AG09319 (cell line): ENCODE data around the gene CMIP.

Source experiments
- DNase-seq: peaks from one replicate; pipeline ENCODE4 v3.0.0-alpha.2; 2010; ENCODE audit warnings: low read depth; ENCODE audit errors: extremely low read depth
- TF ChIP-seq, protein P1 (sequence below): IDR thresholded peaks from 2 replicates; pipeline ENCODE4 v1.5.1; 2011; ENCODE audit warnings: low read depth, mild to moderate bottlenecking, inconsistent platforms, low read length, moderate library complexity

Gene CMIP

DNA sequence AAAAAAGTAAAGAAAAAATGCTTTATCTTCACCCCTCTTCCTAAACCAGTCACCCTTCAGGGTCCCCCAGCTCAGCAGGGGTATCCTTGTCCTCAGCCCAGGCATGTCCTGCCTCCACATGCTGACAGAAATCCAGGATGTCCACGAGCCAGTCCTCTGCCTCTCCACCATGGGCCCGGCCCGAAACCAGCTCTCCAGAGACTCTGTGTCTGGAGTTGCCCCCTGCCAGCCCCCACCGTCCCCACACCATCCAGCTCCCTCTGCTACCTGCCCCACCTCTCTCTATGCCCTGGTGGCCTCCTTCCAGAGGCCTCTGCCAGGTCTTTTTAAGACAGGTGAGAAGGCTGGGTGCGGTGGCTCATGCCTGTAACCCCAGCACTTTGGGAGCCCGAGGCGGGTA is 268.1 kb downstream of the CMIP start:
- no peak for DNase-seq
- TF ChIP-seq, protein P1, sequence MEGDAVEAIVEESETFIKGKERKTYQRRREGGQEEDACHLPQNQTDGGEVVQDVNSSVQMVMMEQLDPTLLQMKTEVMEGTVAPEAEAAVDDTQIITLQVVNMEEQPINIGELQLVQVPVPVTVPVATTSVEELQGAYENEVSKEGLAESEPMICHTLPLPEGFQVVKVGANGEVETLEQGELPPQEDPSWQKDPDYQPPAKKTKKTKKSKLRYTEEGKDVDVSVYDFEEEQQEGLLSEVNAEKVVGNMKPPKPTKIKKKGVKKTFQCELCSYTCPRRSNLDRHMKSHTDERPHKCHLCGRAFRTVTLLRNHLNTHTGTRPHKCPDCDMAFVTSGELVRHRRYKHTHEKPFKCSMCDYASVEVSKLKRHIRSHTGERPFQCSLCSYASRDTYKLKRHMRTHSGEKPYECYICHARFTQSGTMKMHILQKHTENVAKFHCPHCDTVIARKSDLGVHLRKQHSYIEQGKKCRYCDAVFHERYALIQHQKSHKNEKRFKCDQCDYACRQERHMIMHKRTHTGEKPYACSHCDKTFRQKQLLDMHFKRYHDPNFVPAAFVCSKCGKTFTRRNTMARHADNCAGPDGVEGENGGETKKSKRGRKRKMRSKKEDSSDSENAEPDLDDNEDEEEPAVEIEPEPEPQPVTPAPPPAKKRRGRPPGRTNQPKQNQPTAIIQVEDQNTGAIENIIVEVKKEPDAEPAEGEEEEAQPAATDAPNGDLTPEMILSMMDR = no peak

DNA sequence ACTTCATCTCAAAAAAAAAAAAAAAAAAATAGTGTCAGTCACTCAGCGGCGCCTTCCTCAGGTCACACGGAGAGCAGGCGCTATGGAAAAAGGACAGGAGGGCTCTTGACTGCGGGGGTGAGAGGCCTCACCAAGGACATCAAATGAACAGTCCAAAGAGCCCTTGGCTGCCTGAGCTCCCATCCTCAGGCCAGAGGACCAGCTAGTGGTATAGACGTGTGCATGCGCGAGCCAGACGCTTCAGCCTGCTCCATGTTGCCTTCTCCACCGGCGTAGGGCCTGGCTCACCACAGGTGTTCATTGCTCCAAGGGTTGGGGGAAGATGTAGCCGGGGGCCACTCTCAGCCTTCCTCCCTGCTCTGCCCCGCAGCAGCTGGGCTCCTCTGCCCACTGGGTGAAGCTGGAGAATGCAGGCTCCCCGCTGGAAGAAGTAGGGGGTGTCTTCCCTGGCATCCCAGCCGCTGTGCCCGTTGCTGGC is 268.7 kb downstream of the CMIP start:
- TF ChIP-seq, protein P1 = no peak
- DNase-seq = no peak

DNA sequence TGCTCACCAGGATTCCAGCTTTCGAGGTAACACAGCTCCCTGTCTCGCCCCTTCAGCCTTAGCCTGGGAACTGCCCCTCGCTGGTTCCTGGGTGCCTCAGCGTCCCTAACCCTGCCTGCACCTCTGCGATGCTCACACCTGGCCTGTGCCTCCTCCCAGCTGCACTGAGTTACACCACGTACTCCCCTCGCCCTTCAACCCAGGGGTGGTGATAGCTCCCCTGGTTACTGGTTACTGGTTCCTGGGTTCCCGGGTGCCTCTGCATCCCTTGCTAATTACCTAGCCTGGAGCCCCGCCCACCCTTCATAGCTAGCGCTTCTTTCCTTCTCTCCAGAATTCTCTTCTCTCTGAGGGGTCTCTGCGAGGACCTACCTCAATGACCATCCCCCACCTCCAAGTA is 269.2 kb downstream of the CMIP start:
- TF ChIP-seq, protein P1 = no peak
- DNase-seq = no peak

DNA sequence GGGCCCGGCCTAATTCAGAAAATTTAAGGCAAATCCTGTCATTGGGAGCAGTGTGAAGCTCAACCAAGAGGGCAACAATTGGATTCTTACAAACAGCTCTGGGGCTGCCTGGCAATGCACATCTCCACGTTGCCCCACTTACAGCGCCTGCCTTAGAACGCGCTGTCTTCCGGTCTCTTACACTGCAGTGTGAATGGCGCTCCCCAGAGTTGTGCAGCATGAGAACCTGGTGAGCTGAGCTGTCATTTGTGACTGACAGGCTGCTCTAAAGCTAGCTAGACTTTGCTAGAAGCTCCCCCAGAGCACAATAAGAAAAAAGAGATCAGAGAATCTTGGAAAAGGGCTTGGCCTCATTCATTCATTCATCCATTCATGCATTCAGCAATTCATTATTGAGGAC is 270.0 kb downstream of the CMIP start:
- no peak for DNase-seq
- TF ChIP-seq, protein P1 = no peak

DNA sequence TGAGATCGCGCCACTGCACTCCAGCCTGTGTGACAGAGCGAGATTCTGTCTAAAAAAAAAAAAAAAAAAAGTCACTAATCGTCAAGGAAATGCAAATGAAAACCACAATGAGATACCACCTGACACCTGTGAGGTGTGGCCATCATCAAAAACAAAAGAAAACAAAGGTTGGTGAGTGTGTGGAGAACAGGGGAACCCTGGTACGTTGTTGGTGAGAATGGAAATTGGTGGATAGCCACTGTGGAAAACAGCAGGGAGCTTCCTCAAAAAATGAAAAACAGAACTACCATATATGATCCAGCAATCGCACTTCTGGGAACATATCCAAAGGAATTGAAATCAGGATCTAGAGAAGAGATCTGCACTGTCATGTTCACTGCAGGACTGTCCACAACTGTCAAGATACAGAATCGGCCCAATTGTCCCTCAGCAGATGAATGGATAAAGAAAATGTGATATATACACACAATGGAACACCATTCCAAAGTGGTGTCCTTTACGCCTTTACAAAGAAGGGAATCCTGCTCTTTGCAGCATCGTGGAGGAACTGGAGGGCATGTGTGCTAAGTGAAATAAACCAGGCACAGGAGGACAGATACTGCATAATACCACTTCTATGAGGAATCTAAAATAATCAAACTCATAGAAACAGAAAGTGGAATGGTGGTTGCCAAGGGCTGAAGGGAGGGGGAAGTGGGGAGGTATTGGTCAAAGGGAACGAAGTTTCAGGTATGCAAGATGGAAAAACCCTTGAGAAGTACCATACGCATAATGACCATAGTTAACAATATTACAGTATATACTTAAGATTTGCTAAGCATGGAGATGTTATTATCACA is 271.0 kb downstream of the CMIP start:
- TF ChIP-seq, protein P1 = no peak
- DNase-seq = no peak

DNA sequence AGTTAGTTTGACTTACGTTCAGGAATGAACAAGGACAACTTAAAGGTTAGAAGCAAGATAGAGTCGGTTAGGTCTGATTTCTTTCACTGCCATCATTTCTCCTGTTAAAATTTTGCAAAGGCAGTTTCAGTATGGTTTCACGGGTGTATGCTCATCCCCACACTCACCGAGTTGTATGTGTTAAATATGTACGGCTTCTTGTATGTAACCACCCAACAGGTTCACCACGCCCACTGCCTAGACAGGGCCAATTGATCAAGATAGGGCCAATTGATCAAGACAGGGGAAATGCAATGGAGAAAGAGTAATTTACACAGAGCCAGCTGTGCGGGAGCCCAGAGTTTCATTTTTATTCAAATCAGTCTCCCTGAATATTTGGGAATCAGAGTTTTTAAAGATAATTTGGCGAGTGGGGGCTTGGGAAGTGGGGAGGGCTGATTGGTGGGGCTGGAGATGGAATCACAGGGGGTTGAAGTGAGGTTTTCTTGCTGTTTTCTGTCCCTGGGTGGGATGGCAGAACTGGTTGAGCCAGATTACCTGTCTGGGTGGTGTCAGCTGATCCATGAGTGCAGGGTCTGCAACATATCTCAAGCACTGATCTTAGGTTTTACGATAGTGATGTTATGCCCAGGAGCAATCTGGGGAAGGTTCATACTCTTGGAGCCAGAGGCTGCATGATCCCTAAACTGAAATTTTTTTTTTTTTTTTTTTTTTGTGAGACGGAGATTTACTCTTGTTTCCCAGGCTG is 272.0 kb downstream of the CMIP start:
- no peak for DNase-seq
- TF ChIP-seq, protein P1 = no peak

DNA sequence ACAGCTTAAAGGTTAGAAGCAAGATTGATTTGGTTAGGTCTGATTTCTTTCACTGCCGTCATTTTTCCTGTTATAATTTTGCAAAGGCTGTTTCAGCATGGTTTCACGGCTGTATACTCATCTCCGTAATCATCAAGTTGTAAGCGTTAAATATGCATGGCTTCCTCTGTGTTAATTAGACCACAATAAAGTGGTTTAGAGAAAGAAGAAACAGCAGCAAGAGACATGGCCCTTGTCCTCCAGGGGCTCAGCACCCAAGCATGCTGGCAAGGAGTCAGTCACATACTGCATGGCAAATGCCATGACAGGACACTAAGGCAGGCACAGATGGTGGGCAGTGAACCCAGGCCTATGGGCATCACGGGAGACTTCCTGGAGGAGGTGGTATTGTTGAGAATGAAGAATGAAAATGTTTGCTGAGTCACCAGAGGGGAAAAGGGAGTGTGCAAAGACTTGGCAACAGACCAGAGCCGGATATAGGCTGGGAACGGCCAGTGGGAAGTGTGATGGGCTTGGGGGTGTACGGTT is 273.1 kb downstream of the CMIP start:
- no peak for DNase-seq
- TF ChIP-seq, protein P1 = no peak
